Skeletal muscle tissue (tissue), 4 donors: ENCODE measurements around the gene DBI. TPM values are rescaled to one million over a fixed set of nuclear protein-coding genes. Genes with fewer than 3 reads are reported as not detected.
A peak's percentile ranks its signal among the peaks of the same experiment; 100 is the strongest.
"Not testable (repeated sequence)": the region's sequence is repeated elsewhere in the genome, so short reads cannot be mapped to it uniquely, and the experiment has no call there.

ENCODE experiments used
- H3K27ac ChIP-seq: one replicate; pipeline ENCODE4 v1.7.0; 2013; ENCODE audit warnings: mild to moderate bottlenecking, low read depth, low read length, inconsistent platforms
- H3K27me3 ChIP-seq, 3 donors: one replicate each; pipeline ENCODE4 v1.7.0; 2013; ENCODE audit warnings: low read length in 3 of 3; ENCODE audit not compliant: control insufficient read depth in 3 of 3, insufficient read depth in 3 of 3
- H3K36me3 ChIP-seq, 3 donors: one replicate each; pipeline ENCODE4 v1.7.0; 2013; ENCODE audit warnings: low read length in 3 of 3; ENCODE audit not compliant: control insufficient read depth in 3 of 3, insufficient read depth in 3 of 3
- H3K4me1 ChIP-seq, 3 donors: one replicate each; pipeline ENCODE4 v1.7.0; 2013; ENCODE audit warnings: low read length in 3 of 3, mild to moderate bottlenecking in 3 of 3; ENCODE audit not compliant: control insufficient read depth in 3 of 3, insufficient read depth in 3 of 3
- H3K4me3 ChIP-seq, 3 donors: one replicate each; pipeline ENCODE4 v1.7.0; 2013; ENCODE audit warnings: low read length in 3 of 3
- H3K9ac ChIP-seq, 3 donors: one replicate each; pipeline ENCODE4 v1.7.0; 2013; ENCODE audit warnings: low read length in 3 of 3, mild to moderate bottlenecking in 3 of 3, moderate library complexity in 2 of 3, low read depth in 1 of 3
- H3K9me3 ChIP-seq, 3 donors: one replicate each; pipeline ENCODE4 v1.7.0; 2013; ENCODE audit warnings: low read length in 3 of 3; ENCODE audit not compliant: control insufficient read depth in 3 of 3
- total RNA-seq: library from RNA; depleted of rRNA; stranded (reverse); fragments of >200 nt; gene quantifications from one replicate; pipeline ENCODE4 v1.2.3, GENCODE V29; 2014
- donor health status: Osteomylitis.

DBI gene
- total RNA-seq, 1 donor from 2014 or later, result 76.7 TPM

DNA sequence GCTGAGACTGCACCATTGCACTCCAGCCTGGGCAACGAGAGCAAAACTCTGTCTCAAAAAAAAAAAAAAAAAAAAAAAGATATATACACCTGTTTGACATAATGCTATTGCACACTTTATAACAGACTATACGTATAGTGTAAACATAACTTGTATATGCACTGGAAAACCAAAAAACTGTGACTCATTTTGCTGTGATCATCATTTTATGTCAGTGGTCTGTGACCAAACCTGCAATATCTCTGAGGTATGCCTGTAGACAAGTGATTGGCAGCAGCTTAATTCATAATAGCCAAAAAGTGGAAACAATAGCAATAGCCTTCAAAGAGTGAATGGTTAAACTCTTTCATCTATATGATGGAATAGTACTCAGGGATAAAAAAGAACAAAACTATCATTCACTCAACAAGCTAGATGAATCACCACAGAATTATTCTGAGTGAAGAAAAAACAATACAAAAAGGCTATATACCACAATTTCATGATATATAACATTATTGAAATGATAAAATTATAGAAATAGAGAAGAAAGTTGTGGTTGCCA lies 6.3 kb upstream of the DBI start:
- Histone ChIP-seq H3K27ac (no peak overlapping the region), H3K27me3 (no peaks in the 10 kb centered on the region), H3K4me1 (peaks cover 5 to 20% (median 14%) of the 10 kb centered on the region in 3 donors), H3K9me3 (no peaks in the 10 kb centered on the region), H3K4me3 (no peak overlapping the region), H3K9ac (no peak overlapping the region), H3K36me3 (no peaks in the 10 kb centered on the region)

DNA sequence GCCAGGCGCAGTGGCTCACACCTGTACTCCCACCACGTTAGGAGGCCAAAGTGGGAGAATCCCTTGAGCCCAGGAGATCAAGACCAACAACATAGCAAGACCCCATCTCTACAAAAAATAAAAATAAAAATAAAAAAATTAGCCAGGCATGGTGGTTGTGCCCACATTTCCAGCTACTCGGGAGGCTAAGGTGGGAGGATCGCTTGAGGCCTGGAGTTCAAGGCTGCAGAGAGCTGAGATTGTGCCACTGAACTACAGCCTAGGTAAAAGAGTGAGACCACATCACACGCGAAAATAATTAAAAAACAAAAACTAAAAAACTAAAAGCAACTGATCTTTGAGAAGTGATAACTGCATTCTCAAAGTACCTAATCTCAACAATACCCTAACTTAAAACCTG lies 2.0 kb upstream of the DBI start:
- Histone ChIP-seq H3K27me3 (no peaks in the 10 kb centered on the region), H3K4me1 (peaks cover 26 to 52% (median 26%) of the 10 kb centered on the region in 3 donors), H3K36me3 (peaks cover 10 to 14% (median 11%) of the 10 kb centered on the region in 3 donors), H3K4me3 (peak overlapping the region in 1 of 3 donors; percentile 83), H3K27ac (peak overlapping the region; percentile 91), H3K9ac (peak overlapping the region in 1 of 3 donors; percentile 91), H3K9me3 (no peaks in the 10 kb centered on the region)

DNA sequence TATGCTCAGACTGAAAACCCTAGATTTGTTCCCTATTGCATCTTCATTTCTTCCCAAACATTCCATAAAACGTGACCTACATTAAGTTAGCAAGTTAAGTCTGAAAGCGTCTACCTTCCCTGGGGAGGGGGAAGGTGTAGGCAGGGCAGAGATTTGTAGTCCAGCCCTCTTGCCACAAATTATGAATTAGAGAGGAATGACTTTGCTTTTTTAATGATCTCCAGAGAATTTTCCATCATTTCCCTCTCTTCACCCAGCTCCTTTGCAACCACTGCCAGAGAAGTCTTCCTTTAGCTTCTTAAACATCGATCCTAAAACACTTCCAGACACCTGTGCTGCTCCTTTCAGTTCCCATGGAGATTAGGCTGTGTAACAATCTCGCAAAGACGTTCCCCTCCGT lies 1.3 kb upstream of the DBI start:
- H3K27ac ChIP-seq, result peak overlapping the region; percentile 91
- H3K4me3 ChIP-seq, result peak overlapping the region; percentile 83 to 96 (median 95)
- H3K9ac ChIP-seq, result peak overlapping the region in 2 of 3 donors; percentile 91 to 94
- no peaks in the 10 kb centered on the region for H3K27me3 ChIP-seq
- peaks cover 10 to 19% (median 14%) of the 10 kb centered on the region in 3 donors for H3K36me3 ChIP-seq
- peaks cover 29 to 55% (median 31%) of the 10 kb centered on the region in 3 donors for H3K4me1 ChIP-seq
- H3K9me3 ChIP-seq, result no peaks in the 10 kb centered on the region

DNA sequence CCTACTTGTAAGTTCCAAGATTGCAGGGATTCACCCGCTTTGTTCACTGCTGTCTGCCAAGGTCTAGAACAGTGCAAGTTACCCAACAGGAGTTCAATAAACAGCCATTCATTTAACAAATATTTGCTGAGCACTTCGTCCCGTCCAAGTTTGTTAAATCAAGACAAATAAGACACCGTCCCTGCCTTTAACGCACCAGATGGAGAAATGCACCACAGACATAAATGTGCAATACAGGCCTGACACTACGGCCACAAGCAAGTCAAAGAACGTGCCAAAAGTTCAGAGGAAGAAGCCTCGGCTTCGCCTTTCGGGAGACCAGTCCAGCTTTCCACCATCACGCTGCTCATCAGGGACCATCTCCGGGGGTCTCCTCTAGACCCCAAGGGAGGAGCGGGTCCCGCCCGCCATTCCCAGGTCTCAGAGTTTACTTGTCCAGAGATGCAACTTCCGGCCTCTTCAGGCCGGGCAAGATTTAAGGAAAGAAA lies 572 bp upstream of the DBI start:
- Histone ChIP-seq H3K27me3 (no peaks in the 10 kb centered on the region), H3K4me1 (peaks cover 36 to 55% (median 37%) of the 10 kb centered on the region in 3 donors), H3K36me3 (peaks cover 18 to 27% (median 18%) of the 10 kb centered on the region in 3 donors)

DNA sequence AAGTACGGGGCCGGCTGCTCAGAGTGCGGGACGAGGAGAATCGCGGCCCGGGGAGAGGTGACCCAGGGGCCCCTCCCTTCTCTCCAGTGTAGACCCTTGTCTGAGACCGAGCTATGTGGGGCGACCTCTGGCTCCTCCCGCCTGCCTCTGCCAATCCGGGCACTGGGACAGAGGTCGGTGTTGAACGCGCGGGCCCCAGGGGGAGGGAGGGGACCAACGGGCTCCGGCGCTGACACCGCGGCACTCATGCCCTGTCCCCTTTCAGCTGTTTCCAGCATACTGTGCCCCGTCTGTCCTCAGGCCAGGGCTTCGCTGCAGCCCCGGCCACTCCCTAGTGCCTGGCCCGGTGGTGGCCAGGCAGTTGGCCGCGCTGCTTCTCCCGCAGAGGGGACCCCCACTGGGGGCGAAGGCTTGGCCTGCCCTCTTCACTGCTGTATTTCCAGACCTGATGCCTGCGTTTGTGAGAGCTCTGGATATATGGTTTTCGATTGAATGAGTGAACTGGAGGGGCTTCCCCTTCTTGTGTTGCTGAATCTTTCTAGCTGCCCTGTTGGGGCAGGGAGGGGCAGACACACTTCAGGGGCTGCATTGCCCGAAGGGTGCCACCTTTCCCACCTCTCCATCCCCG lies 809 bp downstream of the DBI start:
- Histone ChIP-seq H3K9ac (peak overlapping the region; percentile 91 to 94 (median 91)), H3K36me3 (peaks cover 31 to 41% (median 32%) of the 10 kb centered on the region in 3 donors), H3K4me1 (peaks cover 36 to 54% (median 37%) of the 10 kb centered on the region in 3 donors), H3K4me3 (peak overlapping the region; percentile 83 to 96 (median 95)), H3K27ac (peak overlapping the region; percentile 91), H3K27me3 (no peaks in the 10 kb centered on the region), H3K9me3 (no peaks in the 10 kb centered on the region)

More for the DNA sequence above, 572 bp upstream of the DBI start:
- H3K4me3 ChIP-seq, result peak overlapping the region; percentile 83 to 96 (median 95)
- H3K9me3 ChIP-seq, result no peaks in the 10 kb centered on the region
- peak overlapping the region; percentile 91 to 94 (median 91) for H3K9ac ChIP-seq
- H3K27ac ChIP-seq, result peak overlapping the region; percentile 91

DNA sequence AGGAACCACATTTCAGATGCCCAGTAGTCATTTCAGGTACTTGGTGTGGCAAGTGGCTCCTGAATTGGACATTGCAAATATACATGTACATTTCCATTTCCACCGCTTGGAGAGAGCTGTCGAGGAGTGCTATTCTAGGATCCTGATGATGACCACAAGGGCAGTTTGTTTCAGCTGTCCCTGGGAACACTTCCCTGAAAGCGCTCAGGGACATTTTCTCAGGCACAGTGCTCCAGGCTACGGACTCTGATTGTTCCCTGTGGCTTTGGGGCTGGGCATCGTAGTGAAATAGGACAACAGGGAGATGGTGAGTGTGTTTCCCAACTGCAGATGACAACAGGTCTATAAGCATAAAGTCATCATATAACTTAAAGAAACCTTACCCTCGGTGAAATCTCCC lies 3.1 kb downstream of the DBI start:
- peaks cover 42 to 52% (median 43%) of the 10 kb centered on the region in 3 donors for H3K36me3 ChIP-seq
- peak overlapping the region; percentile 50 for H3K27ac ChIP-seq
- no peaks in the 10 kb centered on the region for H3K27me3 ChIP-seq
- H3K4me3 ChIP-seq, result peak overlapping the region in 1 of 3 donors; percentile 35
- no peaks in the 10 kb centered on the region for H3K9me3 ChIP-seq
- H3K4me1 ChIP-seq, result peaks cover 34 to 48% (median 36%) of the 10 kb centered on the region in 3 donors
- H3K9ac ChIP-seq, result peak overlapping the region in 2 of 3 donors; percentile 17 to 48

DNA sequence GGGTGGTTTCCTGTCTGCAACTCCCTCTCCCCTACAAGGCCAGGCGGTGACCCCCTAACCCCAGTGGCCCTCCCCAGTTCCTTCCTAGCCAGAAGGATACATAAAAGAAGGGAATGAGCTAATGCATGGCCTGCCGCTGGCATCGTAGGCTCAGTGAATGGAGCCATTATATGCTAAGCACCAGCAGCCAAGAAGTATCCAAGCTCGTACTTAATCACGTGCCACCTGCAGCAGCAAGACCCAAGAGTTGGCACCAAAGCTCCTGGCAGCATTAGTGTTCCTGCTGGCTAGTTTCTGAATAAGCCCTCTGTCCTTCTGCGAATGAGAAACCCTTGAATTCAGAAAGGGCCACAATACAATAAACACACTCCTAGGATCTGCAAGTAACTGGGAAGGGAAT lies 4.3 kb downstream of the DBI start:
- no peak overlapping the region for H3K4me3 ChIP-seq
- H3K36me3 ChIP-seq, result peaks cover 42 to 52% (median 43%) of the 10 kb centered on the region in 3 donors
- H3K27ac ChIP-seq, result no peak overlapping the region
- peaks cover 24 to 35% (median 26%) of the 10 kb centered on the region in 3 donors for H3K4me1 ChIP-seq
- no peak overlapping the region for H3K9ac ChIP-seq
- H3K27me3 ChIP-seq, result no peaks in the 10 kb centered on the region
- H3K9me3 ChIP-seq, result no peaks in the 10 kb centered on the region

DNA sequence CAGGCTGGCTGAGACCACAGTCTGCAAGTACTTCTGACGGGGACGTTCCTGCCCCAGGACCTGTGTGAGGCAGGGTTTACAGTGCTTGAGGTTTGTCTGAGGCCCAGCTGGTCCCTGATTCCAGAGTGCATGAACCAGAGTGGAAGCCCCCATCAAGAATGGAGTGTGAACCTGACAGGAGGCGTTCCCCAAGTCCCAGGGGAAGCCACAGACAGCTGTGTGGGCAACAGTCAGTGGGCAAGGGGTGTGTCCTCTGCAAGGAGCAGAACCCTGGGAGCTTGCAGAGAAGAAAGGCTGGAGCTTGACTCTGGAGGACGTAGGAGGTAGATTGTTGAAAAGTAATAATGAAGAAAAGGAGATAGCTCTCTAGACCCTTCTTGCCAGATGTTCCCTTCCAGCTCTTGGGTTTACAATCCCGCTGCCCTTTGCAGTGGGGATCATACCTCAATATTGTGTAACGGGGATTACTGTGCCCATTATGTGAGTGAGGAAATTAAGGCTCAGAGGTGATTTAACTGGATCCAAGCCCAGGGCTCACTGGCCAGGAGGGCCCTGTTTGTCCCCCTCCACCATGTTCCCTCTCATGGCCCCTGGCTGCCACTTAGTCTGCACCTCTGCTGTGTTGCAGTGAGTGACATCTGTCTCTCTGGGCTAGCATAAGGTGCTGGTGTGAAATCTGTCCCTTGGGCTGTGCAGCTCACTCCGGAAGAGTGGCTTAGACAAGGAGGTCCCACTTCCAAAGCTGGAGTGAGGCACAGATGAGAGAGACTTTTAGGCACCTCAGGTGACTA lies 6.2 kb downstream of the DBI start:
- H3K9me3 ChIP-seq, result no peaks in the 10 kb centered on the region
- H3K27me3 ChIP-seq, result no peaks in the 10 kb centered on the region
- H3K9ac ChIP-seq, result no peak overlapping the region
- no peak overlapping the region for H3K4me3 ChIP-seq
- H3K4me1 ChIP-seq, result peaks cover 15 to 21% (median 20%) of the 10 kb centered on the region in 3 donors
- peaks cover 42 to 52% (median 43%) of the 10 kb centered on the region in 3 donors for H3K36me3 ChIP-seq
- no peak overlapping the region for H3K27ac ChIP-seq

DNA sequence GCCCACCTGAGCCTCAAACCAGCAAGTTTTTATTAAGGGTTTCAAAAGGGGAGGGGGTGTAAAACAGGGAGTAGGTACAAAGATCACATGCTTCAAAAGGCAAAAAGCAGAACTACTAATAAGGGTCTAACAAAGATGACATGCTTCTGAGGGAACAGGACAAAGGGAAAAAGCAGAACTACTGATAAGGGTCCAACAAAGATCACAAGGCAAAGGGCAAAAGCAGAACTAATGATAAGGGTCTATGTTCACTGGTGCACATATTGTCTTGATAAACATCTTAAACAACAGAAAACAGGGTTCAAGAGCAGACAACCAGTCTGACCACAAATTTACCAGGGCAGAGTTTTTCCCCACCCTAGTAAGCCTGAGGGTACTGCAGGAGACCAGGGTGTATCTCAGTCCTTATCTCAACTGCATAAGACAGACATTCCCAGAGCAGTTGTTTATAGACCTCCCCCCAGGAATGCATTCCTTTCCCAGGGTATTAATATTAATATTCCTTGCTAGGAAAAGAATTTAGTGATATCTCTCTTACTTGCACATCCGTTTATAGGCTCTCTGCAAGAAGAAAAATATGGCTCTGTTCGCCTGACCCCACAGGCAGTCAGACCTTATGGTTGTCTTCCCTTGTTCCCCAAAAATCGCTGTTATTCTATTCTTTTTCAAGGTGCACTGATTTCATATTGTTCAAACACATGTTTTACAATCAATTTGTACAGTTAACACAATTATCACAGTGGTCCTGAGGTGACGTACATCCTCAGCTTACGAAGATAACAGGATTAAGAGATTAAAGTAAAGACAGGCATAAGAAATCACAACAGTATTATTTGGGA lies 7.3 kb downstream of the DBI start:
- H3K4me3 ChIP-seq, H3K27ac ChIP-seq, H3K27me3 ChIP-seq, H3K9me3 ChIP-seq, H3K9ac ChIP-seq: not testable (repeated sequence)
- Histone ChIP-seq H3K4me1 (peaks cover 11 to 13% (median 11%) of the 10 kb centered on the region in 3 donors), H3K36me3 (peaks cover 33 to 41% (median 36%) of the 10 kb centered on the region in 3 donors)
